Ramos (cell line): ENCODE results near the gene PNPLA2.

Experiments
- in situ Hi-C: fragments of 300-500 bp; cut with MboI; formaldehyde crosslinking; loops from one replicate; pipeline ENCODE4 v1.14.3; 2022; ENCODE audit warnings: low sequenced_read_pairs; ENCODE audit not compliant: unreplicated experiment

Gene PNPLA2

DNA sequence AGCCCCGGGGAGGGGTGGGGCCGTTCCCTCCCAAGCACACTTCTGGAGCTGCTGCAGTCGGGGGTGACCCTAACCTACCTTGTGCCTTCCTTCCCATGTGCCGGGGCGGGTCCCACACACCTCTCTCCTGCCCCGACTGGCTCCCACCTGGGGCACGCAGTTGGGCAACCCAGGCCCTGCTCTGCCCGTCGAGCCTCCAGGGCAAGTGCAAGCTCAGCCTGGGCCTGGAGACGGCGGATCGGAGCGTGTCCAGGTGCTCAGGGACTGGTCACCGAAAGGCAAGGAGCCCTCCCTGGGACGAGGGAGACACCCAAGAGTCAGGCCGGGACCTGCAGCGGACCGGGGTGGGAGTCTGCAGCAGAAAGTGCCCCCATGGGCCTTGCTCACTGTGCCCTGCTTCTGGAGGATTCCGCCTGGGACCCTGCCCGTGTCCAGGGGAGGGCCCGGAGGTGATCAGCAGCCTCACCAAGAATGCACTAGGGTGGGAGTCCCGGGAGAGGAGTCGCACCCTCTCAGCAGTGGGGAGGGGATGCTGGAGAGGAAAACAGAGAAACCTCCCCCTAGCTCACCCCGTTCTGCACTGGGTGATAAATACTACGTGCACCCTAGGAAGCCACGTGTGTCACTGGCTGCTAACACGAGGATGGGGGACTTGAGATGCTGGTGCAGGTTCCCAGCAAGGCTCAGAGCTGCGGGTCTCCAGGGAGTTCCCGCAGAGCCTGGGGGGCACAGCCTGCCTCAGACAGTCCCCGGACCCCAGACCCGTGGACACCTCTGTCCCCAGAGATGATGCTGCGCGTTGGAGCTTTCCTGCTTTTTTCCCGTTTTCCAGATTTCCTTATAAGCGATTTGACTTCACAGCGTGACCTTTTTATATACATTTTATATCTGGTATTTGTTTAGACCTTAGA lies 36.2 kb upstream of the PNPLA2 start:
- in situ Hi-C loops = no loop called here

DNA sequence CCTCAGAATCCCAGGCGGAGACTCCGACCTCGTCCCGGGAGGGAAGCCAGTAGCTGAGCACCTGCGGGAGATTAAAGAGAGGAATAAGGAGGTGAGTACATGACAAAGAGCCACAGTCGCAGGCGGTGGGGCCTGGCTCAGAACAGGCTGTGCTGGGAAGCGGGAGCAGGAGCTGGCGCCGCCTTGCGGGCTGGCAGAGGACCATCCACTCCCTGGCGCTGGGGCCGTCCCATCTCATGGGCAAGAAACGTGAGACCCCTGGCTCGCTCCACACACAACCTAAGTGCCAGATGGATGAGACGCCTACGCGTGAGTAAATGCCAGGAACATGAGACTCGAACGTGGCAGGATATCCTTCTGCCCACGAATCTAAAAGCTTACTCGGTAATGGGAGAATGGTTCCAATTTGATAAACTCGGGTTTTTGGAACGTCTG lies 35.1 kb upstream of the PNPLA2 start:
- in situ Hi-C loops = no loop called here

DNA sequence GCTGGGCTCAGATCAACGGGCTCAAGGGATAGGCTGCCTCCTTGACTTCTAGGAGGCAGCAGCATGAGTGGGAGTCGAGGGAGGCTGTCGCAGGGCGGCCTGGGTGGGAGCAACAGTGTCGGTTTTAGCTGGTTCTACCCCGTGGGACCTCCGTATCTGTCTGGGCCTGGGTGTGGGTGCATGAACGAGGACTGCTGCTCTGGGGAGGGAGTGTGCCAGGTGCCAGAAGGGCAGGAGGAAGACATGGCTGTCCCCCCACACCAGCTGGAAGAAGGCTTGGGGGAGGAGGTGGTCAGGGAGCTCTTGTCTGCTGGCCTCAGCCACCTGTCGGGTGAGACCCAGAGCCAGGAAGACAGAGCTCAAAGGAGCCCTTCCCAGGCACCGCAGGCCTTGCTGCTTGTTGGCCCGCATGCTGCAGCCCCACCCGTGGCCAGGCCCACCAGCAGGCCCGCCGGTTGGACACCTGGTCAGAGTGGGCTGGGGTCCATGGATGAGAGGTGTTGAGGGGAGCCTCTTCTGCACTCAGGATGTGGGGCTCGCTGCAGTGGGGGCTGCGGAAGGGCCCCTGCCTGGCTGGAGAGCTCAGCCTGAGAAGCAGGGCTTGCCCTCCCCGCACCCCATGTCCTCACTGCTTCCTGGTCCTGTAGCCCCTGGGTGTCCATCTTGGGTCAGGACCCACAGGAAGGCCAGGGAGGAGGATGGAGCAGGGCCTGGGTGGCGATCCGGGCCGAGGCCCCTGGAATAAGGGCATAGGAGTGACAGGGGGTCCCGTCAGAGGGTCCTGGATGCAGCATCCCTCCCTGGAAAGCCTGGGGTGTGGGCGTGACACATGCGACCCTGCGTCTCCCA lies 32.3 kb upstream of the PNPLA2 start:
- in situ Hi-C loops = no loop called here

DNA sequence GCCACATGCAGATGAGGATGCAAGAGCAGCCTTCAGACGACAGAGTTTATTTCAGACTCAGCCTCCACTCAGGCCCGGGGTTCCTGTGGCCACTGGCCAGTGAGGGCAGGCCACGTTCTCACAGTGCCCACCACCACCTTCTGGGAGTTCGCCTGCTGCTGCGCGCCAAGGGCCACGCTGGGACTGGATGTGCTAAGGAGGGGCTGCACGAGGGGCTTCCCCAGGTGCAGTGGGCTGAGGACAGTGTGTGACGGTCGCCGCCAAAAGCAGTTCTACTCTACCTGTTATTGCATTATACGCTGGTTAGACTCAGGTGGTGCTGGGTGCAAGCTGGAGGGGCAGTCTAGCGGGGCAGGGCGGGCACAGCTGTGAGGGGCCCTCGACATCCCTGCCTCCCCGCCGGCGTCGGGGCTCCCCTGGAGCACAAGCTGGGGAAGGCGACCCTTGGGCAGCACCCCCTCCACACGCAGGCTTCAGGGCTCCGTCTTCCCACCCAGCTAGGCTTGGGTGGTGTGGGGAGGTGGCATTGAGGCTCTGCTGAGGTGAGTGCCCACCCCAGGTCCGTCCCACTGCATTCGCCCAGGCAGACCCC lies 31.5 kb upstream of the PNPLA2 start:
- in situ Hi-C loops = no loop called here

DNA sequence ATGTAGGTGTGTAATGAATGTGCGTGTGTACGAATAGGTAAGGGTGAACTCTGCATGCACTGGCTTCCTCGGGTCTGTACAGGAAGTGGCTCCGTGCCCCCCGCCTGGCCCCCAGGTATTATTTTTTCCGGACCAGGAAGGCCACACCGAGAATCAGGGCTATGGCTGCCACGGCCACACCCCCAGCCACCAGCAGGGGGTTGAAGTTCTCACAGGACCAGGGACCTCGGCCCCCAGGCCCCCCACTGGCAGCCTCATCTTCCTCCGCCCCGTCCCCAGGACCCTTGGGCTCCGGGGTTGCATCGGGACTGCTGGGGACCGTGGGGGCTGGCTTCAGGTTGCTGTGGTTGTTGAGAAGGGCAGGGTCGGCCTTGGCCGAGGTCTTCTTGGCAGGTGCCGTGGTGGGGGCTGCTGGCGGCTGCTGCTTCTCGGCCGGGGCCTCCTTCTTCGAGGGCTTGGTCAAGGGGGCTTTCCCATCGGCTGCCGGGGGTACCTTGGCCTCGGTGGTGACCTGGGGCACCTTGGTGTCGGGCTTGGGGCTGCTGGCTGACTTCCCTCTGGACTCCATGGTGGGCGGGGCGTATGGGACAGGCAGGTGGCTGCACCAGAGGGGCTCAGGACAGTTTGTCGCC lies 30.6 kb upstream of the PNPLA2 start:
- in situ Hi-C loops = no loop called here

DNA sequence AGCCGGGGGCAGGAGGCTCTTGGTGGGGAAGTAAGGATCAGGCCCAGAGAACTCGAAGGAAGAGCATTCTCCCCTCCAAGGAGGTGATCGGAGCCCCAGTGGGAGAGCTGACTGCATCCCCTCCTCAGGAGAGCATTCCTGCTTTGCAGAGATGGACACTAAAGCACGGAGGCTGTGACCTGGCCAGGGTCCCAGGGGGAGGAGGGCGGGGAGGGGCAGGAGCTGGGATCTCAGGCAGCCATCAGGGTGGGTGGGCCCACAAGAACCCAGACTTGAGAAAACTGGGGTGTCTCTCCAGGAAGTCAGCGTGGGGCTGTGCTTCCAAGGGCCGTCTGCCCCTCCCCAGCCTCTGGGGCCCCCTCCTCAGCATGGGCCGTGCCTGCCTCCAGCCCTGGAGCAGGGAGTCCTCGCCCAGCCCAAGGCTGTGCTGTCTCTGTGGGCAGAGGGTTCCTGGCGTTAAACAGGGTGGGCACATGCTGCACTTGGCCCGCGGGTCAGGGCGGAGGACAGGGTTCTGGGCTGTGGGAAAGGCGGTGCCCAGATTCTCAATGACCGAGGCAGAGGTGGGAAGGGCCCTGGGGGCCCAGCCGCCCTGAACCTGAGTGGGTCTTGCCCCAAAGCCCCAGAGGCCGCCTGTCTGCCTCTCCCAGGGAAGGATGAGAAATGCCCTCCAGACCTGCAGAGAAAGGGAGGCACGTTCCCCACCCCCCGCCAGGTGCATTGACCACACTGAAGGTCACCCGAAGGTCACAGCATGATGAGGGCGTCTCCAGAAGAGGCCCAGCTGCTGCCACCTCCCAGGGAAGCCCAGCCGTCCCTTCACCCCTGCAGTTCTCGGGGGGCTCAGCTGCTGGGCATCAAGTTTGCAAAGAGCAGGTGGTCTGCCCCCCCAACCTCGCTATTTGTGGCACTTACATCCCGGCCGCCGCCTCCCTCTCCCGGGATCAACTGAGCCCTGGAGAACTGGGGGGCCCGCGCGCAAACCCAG lies 29.5 kb upstream of the PNPLA2 start:
- in situ Hi-C loops = no loop called here

DNA sequence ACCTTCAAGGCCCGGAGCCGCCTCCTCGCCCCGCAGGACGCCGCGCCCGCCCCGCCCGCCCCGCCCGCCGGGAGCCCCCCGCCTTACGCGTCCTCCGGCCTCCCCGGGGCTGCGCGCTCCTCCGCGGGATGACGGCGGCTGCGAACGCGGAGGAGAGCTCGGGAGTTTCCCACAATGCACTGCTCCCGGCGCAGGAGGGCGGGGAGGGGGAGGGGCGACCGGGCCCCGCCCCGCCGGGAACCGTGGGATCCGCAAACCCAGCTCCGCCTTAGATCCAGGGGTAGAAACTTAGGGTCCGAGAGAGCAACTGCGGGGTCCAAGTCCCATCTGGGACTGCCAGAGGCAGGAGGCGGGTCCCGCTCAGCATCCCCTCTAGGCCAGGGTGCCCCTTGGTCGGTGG lies 28.8 kb upstream of the PNPLA2 start, which contains the start of gene CEND1:
TSS of gene CEND1 (minus strand) at position 148 of the 400 bp plus-strand sequence. CDS start 1,514 bp downstream, outside the sequence.
- in situ Hi-C loops = no loop called here

DNA sequence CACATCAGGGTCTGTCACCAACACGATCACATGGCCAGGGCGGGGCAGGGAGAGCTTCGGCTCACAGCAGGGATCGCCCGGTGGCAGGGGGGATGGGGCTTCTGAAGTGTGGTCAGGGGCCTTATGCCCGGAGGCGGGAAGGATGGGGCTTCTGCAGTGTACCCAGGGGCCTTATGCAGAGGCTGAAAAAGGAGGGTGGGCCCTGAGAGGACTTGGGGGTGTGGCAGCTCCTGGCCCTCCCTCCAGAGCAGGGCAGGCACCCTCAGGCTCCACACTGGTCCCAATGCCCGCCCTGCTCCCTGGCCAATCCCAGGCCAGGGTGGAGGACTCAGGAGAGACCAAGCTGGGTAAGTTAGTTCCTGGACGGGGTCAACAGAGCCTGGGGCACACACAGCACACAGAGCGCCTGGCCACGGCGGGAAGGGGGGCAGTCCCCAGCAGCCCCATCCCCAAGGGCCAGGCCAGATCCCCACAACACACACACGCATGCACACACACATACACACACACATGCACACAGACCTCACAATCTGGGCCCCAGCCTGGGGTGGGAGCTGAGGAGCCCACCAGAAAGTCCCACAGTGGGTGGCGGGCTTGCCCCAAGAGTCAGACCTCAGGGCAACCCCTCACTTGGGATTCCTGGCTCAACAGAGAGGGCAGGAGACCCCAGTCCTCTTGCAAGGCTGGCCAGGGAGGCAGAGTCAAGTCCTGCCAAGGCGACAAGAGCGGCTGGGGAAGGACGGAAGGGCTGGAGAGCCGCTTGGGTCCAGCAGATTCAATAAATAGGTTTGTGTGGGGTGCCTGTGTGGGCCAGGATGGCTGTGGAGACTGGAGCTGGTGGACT lies 27.8 kb upstream of the PNPLA2 start:
- in situ Hi-C loops = no loop called here

DNA sequence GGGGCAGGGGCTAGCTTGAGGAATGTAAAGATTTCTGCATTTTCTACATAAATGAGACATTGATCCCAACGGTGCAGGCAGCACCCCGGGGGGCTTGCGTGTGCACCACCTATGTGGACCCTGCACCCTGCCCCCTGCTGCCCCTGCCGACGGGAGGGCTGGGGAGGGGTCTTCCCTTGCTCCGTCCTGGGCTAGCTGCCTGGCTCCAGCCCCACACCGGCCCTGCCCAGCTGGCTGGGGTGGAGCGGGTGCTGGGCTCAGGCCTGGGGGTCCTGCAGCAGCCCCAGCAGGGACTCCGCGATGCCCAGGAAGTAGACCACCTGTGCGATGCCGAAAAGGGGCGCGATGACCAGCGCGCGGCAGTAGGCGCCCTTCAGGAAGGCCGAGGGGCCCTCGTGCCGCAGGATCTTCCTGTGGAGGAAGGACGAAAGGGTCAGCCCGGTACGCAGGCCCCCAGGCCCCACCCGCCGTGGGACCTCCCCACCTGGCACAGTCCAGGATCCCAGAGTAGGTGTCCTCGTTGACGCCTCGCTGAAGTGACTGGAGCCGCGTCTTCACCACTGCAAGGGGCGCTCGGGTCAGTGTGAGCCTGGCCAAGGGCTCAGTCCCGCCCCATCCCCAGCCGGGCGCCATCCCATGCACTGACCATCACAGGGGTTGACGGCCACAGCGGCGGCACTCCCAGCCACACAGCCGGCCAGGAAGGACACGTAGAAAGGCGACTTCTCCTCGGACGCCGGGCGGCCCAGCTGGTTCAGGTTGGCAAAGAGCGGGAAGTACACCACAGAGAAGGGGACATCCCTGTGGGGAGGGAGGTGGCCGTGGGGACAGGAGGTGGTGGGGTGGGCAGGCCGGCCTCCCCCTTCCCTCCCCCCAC lies 26.8 kb upstream of the PNPLA2 start:
- in situ Hi-C loops = no loop called here

DNA sequence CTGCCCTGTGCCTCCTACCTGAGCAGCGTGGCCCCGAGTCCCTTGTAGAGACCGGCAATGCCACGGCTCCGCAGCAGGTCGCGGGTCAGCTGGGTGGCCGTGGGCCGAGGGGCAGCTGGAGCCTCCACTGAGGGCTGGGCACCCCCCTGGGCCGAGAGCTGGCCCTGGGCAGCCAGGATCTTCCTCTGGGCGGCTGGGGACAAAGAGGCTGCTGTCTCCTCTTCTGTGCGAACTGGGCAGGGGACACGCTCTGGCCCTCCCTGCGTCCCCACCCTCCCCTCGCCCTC lies 26.2 kb upstream of the PNPLA2 start:
- in situ Hi-C loops = no loop called here

DNA sequence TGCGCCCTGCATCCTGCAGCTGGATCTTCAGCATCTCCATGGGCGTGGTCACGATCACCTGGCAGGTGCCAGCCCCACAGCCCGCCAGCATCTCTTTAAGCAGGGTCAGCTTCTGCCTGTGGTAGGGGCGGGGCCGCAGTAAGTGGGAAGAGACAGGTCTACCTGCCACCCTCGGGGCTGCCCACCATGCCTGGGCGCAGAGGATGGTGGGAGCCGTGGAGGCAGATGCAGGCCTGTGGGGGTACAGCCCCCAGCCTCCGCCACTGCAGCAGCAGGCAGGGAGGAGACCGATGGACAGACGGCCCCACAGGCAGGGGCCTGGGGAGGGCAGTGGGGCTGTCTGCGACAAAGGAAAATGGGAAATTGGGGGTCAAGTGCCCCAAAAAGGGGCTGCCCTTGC lies 25.8 kb upstream of the PNPLA2 start:
- in situ Hi-C loops = no loop called here

DNA sequence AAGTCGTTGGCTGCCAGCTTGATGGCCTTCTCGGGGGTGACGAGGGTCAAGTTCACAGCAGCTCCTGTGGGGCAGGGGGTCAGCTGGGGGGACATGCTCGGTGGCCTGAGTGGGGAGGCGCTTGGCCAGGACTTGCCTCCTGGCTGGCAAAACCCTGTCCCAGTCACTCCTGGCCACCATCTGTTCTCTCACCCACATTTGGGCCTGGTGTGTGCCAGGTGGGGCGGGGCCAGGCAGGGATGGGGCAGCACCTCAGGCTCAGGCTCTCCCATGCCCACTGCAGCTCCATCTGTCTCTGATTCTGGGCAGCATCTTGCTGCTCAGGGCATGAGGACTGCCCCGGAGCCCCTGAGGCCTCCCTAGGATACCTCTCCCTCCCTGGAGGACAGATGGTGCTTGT lies 25.2 kb upstream of the PNPLA2 start:
- in situ Hi-C loops = no loop called here

DNA sequence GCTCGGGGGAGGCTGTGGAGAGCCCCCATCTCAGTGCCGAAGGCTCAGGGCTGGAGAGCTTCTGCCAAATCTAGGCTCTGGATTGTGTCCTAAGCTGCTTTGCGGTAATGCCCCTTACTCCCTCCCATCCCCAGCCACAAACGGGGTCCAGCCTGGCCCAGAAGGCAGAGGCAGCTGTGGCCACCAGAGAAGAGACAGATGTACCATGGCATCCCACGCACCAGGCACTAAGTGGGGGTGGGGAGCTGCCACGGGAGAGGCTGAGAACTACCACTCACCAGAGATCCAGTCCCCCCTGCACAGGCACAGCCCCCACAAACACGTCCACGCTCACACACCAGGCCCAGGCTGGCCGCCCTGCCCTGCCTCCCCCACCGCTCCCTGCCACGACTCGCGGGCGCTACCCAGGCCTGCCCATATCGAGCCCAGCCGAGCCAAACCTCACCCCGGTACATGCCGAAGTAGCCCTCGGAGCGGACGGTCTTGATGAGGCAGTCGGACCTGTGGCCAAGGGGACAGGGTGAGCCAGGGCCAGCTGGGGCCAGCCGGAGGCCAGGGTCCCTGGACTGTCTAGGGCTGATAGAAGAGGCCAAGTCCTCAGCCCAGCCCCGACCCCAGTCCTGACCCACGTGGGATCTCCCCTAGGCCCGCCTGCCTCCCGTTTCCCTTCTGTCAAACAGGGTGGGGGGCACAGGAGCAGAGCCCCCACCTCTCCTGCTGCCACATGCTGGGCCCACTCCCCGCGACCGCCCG lies 24.5 kb upstream of the PNPLA2 start:
- in situ Hi-C loops = no loop called here

DNA sequence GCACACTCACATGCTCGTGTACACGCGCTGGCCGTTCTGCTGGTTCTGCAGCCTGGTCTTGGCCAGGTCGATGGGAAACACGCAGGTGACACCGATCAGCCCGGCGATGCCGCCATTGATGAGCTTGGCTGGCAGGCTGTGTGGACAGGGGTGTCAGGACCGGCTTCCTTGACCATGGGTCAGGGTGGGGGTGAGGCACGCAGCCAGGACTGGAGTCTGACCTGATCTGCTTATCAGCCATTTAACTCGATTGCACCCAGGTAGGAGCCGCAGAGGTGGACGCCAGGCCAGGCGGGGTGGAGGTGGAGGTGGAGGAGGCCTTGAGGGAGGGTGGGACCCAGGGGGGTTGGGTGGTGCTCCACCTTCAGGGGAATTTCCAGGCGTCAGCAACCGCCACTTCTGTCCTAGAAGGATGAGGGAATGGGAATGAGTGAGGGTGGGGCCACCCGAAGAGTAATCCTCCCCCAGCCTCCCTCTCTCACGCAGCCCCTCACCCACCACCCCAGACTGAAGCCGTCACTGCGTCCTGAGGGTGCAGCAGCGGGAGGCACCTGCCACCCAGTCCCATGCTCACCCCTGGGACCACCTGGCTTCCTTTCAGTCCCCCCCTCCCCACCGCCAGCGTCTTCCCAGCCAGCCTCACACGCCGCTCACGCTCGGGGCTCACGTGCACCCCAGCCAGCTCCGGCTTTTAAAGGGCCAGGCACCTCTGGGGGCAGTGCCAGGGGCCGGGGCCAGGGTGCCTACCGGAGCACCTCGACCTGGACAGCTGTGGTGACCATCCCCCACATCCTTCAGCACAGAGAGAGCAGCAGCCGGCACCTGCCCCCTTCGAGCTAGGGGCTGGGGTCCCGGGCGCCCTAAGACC lies 23.7 kb upstream of the PNPLA2 start:
- in situ Hi-C loops = no loop called here

DNA sequence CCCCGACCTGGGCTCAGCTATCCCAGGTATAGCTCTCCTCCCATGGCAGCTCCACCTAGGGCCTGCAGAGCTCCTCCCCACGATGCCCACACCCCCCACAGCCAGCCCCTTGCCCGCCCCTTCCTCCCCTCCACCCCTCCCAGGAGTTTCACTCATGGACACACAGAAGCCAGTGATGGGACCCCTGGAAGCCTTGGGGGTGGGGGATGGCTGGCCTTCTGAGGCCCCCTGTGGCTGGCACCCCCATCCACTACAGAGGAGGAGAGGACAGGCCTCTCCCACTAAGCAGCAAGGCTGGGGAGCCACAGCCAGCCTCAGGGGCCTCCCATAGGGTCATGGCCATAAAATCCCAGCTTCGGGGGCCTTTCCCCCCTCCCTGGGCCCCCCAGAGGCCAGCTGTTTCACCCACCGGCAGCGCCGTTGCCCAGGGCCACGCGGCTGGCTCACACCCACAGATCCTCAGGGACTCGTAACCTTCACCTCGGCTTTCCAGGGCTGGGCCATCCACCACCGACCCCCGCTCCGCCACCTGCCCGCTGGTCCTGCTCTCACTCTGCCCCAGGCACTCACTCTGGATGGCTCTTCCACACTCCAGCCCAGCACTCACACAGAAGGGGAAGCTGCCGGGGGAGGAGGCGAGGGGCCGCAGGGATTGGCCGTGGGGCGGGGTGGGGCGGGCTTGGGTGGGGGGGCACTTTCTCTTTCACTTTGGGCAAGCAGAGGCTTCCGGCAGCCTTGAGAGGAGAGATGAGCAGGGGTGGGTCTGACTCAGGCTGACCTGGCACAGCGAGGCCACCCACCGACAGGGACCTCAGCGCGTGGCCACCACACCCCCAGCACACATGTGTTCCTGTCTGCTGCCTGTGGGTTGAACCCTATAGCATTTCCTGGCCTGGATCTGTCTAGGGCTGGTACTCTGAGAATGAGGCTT lies 22.8 kb upstream of the PNPLA2 start:
- in situ Hi-C loops = no loop called here
